ENCODE data around the gene TTC33.

DNA sequence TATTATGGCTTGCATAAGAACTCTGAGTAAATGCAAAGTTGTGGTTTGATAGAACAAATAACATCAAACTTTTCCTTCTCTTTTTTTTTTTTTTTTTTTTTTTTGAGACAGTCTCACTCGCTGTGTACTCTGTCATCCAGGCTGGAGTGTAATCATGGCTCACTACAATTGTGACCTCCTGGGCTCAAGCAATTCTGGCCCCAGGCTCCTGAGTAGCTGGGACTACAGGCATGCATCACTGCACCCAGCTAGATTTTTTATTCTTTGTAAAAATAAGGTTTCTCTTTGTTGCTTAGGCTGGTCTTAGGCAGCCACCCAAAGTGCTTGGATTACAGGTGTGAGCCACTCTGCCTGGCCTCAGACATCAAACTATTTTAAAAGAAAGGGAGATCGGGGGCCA is 95.0 kb downstream of the TTC33 start:
- TF ChIP-seq, protein P1, sequence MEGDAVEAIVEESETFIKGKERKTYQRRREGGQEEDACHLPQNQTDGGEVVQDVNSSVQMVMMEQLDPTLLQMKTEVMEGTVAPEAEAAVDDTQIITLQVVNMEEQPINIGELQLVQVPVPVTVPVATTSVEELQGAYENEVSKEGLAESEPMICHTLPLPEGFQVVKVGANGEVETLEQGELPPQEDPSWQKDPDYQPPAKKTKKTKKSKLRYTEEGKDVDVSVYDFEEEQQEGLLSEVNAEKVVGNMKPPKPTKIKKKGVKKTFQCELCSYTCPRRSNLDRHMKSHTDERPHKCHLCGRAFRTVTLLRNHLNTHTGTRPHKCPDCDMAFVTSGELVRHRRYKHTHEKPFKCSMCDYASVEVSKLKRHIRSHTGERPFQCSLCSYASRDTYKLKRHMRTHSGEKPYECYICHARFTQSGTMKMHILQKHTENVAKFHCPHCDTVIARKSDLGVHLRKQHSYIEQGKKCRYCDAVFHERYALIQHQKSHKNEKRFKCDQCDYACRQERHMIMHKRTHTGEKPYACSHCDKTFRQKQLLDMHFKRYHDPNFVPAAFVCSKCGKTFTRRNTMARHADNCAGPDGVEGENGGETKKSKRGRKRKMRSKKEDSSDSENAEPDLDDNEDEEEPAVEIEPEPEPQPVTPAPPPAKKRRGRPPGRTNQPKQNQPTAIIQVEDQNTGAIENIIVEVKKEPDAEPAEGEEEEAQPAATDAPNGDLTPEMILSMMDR (IDR thresholded peaks at IDR 0.05): no peak
- TF ChIP-seq POLR2A (IDR thresholded peaks at IDR 0.05): no peak
